ELF-1 (cell line): ENCODE measurements around the gene SDK1.
A peak's percentile ranks its signal among the peaks of the same experiment; 100 is the strongest.

Source experiments
- DNase-seq: peaks from one replicate; pipeline ENCODE4 v3.0.0-alpha.2; 2016; ENCODE audit warnings: low read depth, low spot score

Gene SDK1

GRCh38 chr7:4135301-4135700, 834.2 kb downstream of the SDK1 start:
- DNase-seq, result no peak

DNA sequence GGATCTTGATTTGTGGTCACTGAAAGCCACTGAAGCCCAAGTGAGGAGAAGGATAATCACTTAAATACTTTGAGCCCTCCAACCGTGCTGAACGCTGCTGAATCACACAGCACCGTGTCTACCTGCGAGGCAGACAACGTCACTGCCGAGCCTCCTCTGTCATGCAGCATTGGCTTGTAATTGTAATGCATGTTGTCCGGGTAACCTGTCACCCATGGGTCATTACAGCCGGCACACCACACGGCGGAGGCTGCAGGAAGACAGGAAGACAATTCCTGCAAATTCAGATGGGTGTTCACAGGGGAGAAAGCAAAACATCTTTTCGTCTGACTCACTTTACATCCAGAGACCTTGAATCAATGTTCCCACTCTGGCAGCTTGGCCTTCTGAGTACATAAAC, 835.0 kb downstream of the SDK1 start:
- DNase-seq, result peak; percentile 44

GRCh38 chr7:4136501-4137110, 835.6 kb downstream of the SDK1 start:
- no peak for DNase-seq

- DNase-seq, result no peak
These were observed 836.5 kb downstream of the SDK1 start for GRCh38 chr7:4137552-4137951.

GRCh38 chr7:4138866-4139265, 837.8 kb downstream of the SDK1 start:
- no peak for DNase-seq

DNA sequence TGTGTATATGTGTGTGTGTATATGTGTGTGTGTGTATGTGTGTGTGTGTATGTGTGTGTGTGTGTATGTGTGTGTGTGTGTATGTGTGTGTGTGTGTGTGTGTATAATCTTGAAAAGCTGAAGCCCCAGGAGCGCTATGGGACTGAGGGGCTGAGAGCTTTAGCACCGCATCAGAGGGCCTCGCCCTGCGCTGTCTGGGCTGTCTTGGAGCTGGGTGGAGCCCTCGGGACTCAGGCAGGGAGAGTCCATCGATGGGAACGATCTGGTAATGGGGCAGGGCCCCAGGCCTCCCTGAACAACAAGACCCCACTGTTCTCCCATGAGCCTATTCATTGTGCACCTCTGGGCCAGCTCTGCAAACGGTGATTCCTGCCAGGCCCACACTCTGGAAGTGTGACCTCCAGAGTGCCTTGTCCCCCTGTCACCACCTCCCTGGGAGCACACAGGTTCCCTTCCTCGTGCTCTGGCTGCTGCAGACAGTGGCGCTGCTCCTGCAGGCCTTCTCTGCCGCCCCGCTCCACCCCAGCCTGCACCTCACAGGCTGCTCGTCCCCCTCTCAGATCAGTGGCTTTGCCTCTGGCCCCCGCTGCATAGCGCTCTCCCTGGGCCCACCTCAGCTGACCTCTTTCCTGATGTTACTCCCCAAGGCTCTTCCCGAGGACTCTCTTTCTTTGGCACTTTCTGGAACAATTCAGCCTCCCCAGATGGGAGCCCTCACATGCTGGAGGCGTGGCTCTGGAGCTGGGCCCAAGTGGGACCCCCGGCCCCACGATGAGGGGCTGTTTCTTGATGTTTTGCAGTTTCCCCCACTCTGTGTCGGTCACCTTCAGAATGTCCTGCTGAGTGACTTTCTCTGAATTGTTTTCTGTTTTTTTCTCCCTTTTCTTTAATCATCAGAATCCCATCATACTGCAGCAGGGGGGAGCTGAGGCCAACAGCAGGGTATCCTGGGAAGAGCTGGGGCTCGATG, 838.9 kb downstream of the SDK1 start:
- no peak for DNase-seq

DNA sequence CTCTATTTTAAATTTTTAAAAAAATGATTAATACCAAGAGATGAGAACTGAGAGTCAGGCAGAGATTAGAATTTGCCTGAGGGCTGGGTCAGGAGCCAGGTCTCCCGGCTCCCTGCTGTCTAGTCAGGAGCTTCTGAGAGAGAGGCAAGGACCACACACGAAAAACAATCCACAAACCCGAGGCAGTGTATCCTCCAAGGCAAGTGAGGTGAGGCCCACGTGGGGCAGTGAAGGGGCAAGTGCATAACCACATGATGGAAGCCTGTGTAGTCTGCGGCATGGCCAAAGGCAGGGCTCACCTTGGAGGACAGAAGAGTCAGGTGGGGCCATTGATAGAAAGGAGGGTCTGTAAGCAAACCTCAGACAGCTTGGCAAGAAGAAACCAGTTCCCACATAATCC, 839.9 kb downstream of the SDK1 start:
- no peak for DNase-seq

GRCh38 chr7:4143006-4143405, 842.0 kb downstream of the SDK1 start:
- DNase-seq, result no peak

DNA sequence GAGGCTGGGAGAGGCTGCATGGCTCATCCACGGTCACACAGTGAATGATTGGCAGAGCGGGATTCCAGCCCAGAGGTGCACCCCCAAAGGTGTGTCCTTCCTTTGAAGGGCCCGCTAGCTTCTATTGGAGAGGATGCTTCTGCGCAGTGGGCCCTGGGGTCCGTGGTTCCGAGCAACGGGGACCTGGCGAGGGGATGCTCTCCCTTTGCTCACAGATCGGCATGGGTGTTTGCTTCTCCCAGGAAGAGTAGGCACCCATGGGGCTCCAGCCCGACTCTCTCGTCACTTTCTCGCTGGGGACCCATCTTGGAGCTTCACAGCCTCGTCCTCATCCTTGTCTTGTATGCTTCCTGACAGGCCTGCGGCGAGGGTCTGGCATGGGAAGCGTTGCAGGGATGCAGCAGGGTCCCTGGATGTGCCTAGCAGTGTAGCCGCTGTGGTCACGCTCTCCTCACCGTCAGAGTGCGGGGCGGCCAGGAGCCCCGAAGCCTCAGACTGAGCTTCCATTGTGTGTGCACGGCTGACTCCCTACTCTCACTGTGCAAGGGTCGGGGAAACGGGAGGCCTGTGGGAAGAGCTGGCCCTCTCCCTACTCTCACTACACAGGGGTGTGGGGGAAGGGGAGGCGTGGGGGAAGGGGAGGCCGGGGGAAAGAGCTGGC, 842.6 kb downstream of the SDK1 start:
- no peak for DNase-seq

DNA sequence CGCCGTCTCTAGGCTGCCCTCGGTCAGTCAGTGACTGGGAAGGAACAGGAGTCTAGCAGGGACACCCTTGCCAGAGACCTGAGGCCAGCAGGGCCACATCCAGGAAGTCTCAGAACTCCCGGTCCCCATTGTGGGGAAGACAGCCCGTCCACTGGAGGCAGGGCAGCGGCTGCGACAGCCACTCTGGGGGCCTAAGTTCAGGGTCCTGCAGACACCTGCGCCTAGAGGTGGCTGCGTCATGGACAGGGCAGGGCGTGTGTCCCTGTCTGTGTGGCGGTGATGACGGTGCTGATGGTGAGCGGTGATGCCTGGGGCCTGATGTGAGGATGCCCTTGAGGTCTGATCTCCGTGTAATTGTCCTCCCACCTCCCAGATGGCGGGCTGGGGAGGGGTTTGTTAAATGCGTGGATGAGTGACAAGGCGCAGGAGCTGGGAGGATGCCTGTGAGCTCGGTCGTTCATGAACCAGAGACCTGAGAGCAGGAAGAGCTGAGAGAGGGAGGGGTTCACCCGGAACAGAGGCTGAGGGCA, 843.2 kb downstream of the SDK1 start:
- DNase-seq, result peak; percentile 27

DNA sequence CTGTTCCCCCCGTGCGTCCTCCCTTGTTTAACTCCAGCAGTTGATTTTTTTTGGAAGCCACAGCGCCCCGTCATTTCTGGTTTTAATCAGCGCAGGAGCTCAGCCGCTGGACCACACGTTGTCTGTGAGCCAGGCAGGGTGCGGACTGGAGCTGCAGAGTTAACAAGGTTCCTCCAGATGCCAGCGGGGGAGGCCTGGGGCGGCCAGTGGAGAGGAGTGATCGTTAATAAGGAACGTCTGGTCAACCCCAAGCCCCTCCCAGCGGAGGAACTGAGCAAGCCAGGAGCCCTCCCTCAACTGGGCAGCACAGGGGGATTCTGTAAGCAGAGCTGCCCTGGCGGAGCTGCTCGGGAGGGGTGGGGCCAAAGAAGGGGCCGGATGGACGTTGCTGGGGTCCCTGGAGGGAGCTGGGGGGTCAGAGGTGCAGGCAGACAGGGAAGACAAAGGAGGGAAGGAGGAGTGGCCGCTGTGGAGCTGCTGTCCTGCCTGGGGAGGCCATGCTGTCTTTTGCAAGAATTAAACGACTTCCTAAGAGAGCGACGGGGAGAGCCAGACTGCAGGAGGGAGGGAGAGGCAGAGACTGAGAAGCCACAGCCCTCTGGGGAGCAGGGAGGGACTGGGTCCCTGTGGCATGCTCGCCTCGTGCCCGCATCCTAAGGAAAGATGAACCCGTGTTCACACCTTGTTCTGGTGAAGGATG, 843.9 kb downstream of the SDK1 start:
- DNase-seq, result peak; percentile 73

- no peak for DNase-seq
These were observed 844.5 kb downstream of the SDK1 start for GRCh38 chr7:4145576-4145975.

DNA sequence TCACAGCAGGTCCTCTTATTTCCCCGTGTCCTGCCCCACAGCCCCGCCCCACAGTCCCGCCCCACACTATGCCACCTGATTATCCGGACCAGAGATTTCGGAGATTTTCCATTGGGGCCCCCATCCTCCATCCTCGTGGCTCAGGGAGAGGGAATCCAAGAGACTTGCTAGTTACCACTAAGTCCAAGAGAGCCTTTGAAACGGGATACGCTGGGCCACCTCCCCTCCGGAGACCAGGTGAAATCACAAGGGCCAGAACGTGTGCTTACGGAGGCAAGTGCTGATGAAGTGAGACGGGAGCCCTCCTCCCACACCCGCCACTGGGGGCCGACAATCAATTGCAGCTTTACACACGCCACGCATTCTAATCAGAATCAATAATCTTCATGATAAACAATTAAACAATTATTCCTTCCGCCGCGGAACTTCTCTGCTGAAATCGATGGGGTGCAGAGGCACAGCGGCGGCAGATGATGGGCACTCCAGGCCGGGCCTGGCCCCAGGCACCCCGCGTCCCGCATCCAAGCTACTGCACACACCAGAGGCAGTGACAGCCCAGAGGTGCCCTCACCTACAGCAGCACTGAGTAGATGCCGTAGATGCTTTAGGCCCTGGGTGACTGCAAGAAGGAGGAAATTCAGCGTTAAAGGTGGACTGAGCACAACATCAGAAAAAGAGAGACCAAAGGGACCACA, 847.0 kb downstream of the SDK1 start:
- no peak for DNase-seq

DNA sequence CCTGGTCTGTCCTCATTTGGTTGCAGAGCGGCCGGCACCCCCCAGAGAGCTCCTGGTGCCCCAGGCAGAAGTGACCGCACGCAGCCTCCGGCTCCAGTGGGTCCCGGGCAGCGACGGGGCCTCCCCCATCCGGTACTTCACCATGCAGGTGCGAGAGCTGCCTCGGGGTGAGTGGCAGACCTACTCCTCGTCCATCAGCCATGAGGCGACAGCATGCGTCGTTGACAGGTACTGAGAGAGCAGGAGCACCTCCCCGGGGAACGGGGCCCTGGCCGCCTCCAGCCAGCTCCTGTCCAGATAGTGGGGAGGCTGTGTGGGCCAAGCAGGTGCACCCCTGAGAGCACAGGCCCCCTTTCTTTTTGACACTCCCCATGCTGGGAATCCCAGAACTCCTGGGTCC, 848.2 kb downstream of the SDK1 start:
- DNase-seq, result peak; percentile 32

GRCh38 chr7:4149645-4150044, 848.6 kb downstream of the SDK1 start:
- no peak for DNase-seq

- no peak for DNase-seq
These were observed 849.7 kb downstream of the SDK1 start for GRCh38 chr7:4150731-4151130.

DNA sequence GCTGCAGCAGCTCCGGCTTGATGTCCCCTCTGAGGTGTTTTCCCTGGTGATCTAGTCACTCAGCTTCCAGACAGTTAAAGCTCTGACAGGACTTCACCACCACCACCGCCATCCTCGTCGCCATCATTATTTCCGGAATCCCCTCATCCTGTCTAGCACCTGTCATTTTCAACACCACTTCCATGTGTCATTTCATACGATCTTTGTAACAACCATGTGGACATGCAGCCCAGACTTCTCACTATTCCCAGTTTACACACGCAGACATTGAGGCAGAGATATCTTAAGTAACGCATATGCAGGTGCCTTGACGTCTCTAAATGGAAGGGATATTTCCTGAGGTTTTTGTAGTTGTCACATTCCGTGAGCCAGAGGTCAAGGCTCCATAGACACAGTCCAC, 850.5 kb downstream of the SDK1 start:
- DNase-seq, result no peak

DNA sequence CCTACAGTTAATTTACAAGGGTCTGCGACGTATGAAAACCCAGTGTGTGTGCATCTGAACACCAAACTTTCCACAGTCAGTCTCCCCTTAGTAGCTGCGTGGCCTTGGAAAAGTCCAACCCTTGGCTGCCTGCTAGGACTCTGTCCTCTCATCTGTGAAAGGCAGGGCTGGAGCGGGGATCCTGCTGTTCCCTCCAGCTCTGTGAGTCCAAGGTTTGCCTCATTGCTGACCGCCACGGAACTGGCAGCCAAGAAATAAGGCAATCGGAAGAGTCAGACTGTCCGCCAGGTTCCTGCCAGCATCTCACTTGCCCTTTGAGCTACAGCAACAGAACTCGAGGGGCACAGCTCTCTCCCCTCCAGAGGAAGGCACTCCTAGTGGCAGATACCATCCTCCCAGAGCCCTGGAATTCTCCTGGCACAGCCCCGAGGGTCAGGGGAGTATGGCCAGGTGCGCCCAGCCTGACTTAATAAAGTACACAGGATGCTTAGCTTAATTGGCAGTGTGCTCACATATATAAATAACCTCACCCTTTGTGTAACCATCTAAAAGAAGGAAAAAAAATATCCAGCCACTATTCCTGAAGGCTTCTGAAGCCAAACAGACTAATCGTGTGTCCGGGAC, 851.0 kb downstream of the SDK1 start:
- DNase-seq, result no peak

DNA sequence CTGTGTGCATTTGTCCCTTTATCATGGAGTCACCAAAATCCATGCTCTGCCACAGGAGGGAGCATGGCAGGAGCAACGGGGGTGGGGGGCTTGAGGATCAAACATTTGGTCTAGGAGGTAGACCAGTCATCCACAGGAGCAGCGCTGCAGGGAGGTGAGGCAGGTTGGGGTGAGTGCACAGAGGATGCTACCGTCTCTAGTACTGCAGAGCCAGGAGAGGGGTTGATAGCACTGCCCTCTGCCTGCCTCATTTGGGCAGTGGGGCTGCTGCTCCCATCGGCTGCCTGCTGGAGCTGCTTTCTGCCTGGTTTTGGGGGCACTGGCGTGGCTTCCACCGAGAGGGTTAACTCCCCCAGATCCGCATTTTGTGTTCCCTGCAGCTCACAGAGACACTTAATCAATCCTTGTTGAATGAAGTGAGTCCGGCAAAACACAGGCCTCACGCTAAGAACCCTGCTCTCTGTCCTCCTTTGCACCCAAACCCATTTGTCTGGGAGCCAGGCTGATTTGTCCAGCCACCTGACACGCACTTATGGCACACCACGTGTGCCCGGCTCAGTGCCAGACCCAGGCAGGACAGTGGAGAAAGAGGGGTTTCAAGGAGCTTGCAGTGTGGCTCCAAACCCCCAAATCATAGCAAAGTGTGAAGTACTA, 854.0 kb downstream of the SDK1 start:
- no peak for DNase-seq

GRCh38 chr7:4156190-4156589, 855.1 kb downstream of the SDK1 start:
- DNase-seq, result no peak
